HG03457 (cell line): Measurements from ENCODE around the gene ZNF253.
A peak's percentile ranks its signal among the peaks of the same experiment; 100 is the strongest.
"Not testable (repeated sequence)": the region's sequence is repeated elsewhere in the genome, so short reads cannot be mapped to it uniquely, and the experiment has no call there.

Experiments used
- ATAC-seq: cut with Tn5 transposase; IDR thresholded peaks from one replicate; pipeline ENCODE4 v1.9.1; 2021; ENCODE audit warnings: moderate number of reproducible peaks; ENCODE audit not compliant: unreplicated experiment

ZNF253 gene

GRCh38 chr19:19892055-19892941 lies 26.6 kb downstream of the ZNF253 start:
- ATAC-seq, result not testable (repeated sequence)

- ATAC-seq, result no peak
Measured at GRCh38 chr19:19900139-19900728, 34.6 kb downstream of the ZNF253 start.

DNA sequence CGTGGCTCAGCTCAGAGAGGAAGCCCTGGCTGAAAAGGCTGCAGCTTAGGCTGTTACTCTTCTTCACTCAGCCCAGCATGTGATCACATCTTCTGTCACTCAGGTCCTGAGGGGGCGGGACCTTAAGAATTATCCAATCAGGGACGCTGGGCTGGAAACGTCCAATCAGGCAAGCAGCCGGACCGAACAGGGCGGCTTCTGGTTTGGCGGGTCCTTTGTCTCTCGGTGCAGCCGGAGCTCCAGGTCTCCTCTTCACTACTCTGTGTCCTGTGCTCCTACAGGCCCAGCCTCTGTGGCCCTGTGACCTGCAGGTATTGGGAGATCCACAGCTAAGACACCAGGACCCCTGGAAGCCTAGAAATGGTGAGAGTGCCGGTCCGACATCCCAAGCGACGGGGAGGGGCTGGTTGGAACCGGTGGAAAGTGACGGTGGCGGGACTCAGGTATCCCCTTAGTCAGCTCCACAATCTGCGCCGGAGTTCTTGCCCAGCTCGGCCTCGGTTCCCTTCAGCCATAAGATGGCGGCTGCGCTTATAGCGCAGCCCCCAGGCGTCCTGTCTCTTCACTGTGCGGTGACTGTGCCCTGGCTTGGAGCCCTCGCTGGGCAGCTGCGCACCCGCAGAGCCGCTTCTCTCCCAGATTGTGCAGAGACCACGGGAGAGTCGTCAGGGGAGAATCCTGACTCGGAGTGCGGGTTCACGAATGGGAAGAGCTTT lies 35.2 kb downstream of the ZNF253 start, which contains the start of gene ZNF93:
ZNF93 (plus strand) TSS at position 218 of the 716 bp plus-strand sequence; CDS start at position 361, 143 bp downstream.
- ATAC-seq, result peak; percentile 60

GRCh38 chr19:19907551-19907950 lies 41.9 kb downstream of the ZNF253 start:
- ATAC-seq, result not testable (repeated sequence)

DNA sequence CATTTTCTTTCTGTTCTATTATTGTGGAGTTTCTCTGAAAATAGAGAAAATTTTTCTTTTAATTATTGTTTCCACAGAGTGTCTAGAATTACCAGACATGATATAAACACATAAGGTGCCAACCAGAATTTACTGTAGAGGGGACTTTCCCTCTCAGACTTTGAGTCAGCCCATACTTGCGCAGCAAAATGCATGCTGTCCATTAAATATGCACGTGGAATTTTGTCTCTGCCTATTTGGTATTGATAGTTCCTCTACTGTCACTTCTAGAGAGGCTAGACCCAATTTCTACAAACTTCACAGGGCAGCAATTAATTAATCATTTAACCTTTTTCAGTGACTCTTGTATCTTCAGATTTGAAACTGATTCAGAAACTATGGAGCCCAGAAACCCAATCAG lies 44.0 kb downstream of the ZNF253 start:
- ATAC-seq, result no peak

- no peak for ATAC-seq
Measured at GRCh38 chr19:19911150-19911549, 45.5 kb downstream of the ZNF253 start.

DNA sequence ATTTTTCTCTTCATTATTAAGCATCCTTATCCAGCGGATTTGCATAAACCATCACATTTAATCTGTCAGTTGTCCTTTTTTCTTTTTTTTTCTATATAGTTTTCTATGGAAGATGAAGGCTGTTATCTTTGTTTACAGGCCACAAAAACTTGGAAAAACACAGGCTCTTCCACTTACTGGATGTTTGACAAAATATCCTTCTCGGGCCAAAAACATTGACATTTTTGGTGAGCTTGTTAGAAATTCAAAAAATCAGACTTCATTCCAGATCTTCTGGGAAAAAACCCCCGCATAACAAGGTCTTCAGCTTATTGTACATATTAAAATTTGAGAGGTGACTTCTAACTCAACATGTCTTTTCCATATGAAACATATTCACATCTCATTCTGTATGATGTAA lies 48.9 kb downstream of the ZNF253 start:
- ATAC-seq, result no peak

- ATAC-seq, result not testable (repeated sequence)
Measured at GRCh38 chr19:19930417-19930816, 64.7 kb downstream of the ZNF253 start.

DNA sequence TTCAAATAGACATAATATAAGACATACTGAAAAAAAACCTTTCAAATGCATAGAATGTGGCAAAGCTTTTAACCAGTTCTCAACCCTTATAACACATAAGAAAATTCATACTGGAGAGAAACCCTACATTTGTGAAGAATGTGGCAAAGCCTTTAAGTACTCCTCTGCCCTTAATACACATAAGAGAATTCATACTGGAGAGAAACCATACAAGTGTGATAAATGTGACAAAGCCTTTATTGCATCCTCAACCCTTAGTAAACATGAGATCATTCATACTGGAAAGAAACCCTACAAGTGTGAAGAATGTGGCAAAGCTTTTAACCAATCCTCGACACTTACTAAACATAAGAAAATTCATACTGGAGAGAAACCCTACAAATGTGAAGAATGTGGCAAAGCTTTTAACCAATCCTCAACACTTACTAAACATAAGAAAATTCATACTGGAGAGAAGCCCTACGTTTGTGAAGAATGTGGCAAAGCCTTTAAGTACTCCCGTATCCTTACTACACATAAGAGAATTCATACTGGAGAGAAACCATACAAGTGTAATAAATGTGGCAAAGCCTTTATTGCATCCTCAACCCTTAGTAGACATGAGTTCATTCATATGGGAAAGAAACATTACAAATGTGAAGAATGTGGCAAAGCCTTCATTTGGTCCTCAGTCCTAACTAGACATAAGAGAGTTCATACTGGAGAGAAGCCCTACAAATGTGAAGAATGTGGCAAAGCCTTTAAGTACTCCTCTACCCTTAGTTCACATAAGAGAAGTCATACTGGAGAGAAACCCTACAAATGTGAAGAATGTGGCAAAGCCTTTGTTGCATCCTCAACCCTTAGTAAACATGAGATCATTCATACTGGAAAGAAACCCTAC lies 68.0 kb downstream of the ZNF253 start:
- ATAC-seq, result not testable (repeated sequence)

GRCh38 chr19:19937403-19937802 lies 71.7 kb downstream of the ZNF253 start:
- no peak for ATAC-seq

GRCh38 chr19:19938449-19938848 lies 72.8 kb downstream of the ZNF253 start:
- ATAC-seq, result no peak

DNA sequence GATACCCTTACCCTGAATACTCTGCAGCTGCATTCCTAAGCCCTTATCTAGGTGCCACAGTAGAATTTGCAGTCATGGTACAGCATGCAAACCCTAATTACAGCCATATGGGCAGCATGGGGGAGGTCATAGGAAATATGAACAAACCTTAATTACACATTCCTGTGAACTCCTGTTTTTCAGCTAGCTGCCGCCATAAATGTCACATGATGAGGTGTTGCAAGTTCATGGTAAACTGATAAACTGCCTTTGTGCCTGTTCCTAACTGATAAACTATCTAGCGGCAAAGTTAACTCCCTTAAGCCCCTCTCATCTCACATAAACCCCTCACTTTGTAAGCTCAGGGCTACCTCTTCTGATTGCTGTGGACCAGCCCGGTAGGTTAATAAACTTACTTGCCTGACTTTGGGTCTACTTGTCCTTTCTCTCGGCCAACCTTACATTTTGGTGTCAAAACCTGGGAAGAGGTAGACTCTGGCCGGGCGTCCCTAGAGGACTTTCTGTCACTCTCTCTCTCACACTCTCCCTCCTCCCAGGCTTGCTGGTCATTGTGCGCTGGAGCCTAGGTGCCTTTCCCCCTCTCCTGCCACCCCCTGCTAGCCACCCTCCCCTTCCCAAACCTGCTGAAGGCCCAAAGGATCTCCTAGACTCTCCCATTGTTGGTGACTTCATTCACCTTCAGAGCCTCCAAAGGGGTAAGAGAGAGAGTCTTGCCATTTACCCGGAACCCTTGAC lies 78.3 kb downstream of the ZNF253 start:
- no peak for ATAC-seq
